GM18498 (cell line): ENCODE measurements around the gene KCNH4.
"Not testable (repeated sequence)": the region's sequence is repeated elsewhere in the genome, so short reads cannot be mapped to it uniquely, and the experiment has no call there.

ENCODE experiments used
- ATAC-seq: cut with Tn5 transposase; IDR thresholded peaks from one replicate; pipeline ENCODE4 v1.9.1; 2021; ENCODE audit warnings: mild to moderate bottlenecking, moderate library complexity; ENCODE audit not compliant: unreplicated experiment

The KCNH4 gene

DNA sequence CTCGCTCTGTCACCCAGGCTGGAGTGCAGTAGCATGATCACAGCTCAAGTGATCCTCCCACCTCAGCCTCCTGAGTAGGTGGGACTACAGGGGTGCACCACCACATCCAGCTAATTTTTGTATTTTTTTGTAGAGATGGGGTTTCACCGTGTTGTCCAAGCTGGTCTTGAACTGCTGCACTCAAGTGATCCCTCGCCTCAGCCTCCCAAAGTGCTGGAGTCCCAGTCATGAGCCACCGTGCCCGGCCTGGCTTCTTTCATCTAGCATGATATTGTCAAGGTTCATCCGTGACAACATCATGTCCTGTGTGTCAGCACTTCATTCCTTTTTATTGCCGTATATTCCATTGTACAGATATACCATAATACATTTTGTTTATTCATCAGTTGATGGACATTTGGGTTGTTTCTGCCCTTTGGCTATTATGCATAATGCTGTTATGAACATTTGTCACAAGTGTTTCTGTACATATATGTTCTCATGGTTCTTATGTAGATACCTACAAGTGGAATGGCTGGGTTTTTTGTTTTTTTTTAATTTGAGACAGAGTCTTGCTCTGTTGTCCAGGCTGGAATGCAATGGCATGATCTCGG lies 16.7 kb upstream of the KCNH4 start:
- ATAC-seq: no peak

DNA sequence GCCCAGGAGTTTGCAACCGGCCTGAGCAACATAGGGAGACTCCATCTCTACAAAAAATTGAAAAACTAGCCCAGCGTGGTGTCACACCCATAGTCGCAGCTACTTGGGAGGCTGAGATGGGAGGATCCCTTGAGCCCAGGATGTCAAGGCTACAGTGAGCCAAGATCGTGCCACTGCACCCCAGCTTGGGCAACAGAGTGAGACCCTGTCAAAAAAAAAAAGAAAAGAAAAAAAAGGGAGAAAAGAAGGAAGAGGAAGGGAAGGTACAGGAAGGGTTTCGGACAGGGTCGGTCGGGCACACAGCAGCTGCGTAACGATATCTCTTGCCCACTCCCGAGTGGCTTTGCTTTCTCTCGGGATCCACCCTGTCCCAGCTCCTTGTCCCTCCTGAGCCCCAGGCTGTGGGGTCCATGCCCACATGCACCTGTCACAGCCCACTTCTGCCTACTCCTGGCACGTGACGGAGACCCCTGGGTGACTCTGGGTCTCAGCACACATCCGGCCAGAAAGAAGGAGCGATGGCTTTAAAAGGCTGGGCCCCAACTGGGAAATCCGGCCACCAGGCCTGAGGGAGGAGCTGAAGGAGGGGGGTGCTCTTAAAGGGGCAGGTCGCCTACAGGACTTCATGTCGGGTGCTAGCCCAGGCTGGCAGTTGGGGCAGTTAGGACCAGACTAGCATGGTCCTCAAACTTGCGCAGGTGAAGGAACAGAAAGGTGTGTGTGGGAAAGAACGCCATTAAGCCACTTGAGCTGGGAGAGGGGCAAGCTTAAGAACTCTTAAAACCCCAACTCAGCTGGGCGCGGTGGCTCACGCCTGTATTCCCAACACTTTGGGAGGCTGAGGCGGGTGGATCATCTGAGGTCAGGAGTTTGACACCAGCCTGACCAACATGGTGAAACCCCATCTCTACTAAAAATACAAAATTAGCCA lies 13.3 kb upstream of the KCNH4 start, which contains the start of gene GHDC:
GHDC (minus strand) TSS at position 526 of the 931 bp plus-strand sequence. CDS start 913 bp downstream, outside the sequence.
- ATAC-seq: peak; percentile 94

DNA sequence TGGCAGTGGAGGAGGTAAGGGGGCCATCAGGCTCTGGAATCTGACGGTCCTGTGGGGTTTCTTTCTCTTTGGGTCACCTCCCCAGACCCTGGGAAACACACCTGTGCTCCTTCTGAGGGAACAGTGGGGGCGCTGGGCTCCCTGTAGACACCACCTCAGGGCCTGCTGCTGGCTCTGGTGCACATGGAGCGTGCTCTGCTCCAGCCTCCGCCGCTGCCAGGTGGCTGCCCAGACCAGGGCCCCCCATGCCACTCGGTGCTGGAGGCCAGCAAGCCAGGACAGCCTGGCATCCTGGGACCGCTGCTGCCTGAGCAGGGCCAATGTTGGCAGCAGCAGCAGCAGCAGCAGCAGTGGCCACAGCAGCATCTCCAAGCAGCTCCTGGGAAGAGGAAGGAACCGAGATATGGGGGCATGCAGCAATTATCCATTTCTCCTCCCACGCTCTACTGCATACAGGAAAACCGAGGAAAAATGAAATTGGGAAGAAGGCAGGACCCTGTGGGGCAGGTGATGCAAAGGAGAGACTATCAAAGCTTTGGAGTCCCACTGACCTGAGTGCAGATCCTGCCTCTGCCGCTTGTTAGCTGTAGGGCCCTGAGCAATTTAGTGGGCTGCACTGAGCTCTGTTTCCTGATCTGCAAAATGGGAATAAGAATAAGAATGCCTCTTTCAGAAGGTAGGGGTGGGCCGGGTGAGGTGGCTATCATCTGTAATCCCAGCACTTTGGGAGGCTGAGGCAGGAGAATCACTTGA lies 12.4 kb upstream of the KCNH4 start:
- ATAC-seq: no peak

- ATAC-seq: no peak
These were observed 11.5 kb upstream of the KCNH4 start for GRCh38 chr17:42192189-42193126.

DNA sequence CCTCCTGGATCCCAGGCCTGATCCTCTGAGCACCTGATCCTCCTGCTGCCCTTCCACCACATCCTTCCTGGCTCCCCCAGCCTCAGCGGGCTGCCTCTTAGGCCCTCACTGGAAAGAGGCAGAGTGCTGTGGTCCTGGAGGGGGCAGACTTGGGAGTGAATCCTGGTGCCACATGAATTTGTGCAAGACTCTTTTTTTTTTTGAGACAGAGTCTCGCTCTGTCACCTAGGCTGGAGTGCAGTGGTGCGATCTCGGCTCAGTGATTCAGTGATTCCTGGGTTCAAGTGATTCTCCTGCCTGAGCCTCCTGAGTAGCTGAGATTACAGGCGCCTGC lies 10.3 kb upstream of the KCNH4 start:
- ATAC-seq: no peak

GRCh38 chr17:42190491-42191274 lies 9.7 kb upstream of the KCNH4 start:
- no peak for ATAC-seq

- ATAC-seq: no peak
These were observed 8.7 kb upstream of the KCNH4 start for GRCh38 chr17:42189651-42189965.

- no peak for ATAC-seq
These were observed 8.1 kb upstream of the KCNH4 start for GRCh38 chr17:42188749-42189650.

DNA sequence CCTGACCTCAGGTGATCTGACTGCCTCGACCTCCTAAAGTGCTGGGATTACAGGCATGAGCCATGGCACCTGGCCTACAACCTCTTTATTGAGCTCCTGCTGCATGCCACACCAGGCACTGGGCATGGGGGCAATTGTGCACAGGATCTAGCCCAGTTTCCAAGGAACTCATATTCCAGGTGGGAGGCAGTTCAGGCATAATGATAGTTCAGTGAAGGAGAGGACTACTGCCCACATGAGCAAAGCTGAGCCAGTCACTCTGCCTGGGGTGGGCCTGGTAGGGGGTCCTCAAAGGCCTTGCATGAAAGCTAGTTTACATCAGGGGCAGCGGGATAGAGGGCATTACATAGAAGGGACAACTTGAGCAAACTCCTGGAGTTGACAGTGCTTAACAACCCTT lies 6.9 kb upstream of the KCNH4 start:
- ATAC-seq: no peak

DNA sequence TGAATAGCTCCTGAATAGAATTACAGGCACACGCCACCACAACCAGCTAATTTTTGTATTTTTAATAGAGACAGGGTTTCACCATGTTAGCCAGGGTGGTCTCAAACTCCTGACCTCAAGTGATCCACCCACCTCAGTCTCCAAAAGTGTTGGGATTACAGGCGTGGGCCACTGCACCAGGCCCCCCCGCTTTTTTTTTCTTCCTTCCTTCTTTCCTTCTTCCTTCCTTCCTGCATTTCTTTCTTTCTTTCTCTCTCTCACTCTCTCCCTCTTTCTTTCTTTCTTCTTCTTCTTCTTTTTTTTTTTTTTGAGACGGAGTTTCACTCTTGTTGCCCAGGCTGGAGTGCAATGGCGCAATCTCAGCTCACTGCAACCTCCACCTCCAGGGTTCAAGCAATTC lies 5.2 kb upstream of the KCNH4 start:
- ATAC-seq: not testable (repeated sequence)

DNA sequence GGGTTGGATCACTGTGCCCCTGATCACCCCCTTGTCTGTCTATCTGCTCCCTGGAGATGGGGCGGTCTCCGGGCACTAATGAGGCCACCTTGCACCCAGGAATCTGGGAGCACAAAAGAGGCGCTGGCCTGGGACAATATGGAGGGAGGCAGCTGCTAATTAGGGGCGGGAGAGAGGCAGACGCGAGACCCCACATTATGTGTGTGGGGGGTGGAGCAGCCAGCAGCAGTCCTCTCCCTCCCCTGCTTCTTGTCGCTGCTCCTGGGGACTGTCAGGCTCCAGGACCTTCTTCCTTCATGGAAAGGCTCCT lies 4.6 kb upstream of the KCNH4 start:
- ATAC-seq: no peak

DNA sequence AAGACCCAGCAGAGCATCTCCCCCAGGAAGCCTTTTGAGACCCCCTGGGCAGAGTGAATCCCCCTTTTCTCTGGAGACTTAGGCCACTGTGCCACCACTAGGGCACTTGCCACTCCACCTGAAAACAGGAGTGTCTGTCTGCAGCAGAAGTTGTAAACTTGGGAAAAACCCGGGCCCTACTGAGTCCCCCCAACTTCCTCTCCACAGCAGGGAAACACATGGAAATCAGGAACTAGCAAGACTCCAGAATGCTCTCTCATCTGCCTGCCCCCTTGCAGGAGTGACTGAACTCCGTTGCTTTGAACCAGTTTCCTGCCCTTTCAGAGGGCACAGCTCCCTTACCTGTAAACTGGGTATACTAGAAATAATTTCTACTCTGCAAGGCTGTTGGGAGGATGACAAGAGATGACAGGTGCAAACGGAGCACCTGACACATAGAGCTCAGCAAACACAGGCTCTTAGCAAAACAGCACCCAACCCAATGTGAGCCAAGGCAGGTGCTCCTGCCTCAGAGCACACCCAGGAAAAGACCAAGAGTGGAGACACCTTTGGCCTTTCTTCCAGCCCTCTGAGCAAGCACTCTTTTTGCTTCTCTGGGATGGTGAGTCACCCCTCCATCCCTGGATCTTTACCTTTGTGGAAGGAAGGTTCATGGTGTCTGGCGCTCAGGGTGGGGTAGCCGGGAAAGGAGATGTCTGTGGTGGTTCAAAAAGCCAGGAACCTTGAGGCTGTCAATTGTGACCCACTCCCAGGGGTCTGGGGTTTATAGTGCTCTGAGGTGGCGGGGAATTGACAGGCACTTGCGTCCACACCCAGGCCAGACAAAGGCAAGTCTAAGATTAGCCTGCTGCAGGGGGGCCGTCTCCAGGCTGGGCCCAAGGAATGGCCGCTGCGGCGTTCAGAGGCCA lies 4.0 kb upstream of the KCNH4 start, which contains the start of gene HCRT:
HCRT (minus strand) TSS at position 740 of the 908 bp plus-strand sequence; CDS start at position 653, 87 bp downstream.
- no peak for ATAC-seq

- ATAC-seq: peak; percentile 66
These were observed 3.1 kb upstream of the KCNH4 start for GRCh38 chr17:42183741-42184711.

DNA sequence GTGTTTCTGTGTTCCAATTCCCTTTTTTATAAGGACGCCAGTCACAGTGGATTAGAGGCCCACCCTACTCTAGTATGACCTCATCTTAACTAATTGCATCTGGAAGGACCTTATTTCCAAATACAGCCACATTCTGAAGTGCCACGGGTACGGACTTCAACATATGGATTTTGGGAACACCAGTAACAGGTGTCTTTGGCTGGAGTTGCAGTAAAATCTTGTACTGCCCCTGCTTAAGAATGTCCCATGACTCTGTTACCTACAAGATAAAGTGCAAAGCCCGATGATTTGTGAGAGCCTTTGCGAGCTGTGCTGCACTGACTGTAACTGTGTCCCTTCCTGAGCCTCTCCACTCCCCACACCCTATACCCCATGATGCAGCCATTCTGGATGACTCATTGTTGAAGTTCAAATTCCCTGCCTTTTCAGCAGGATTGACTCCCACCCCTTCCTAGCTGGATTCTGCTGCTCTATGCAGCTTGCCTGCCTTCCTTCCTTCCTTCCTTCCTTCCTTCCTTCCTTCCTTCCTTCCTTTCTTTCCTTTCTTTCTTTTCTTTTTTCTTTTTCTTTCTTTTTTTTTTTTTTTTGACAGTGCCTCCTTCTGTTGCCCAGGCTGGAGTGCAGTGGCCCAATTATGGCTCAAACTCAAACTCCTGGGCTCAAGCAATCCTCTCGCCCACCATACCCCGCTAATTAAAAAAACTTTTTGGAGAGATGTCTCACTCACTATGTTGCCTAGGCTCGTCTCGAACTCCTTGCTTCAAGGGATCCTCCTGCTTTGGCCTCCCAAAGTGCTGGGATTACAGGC lies 2.2 kb upstream of the KCNH4 start:
- no peak for ATAC-seq

- no peak for ATAC-seq
These were observed 887 bp upstream of the KCNH4 start for GRCh38 chr17:42181851-42182207.

- no peak for ATAC-seq
These were observed 476 bp downstream of the KCNH4 start for GRCh38 chr17:42180411-42180921.
